ENCODE results near the gene PTBP3.
"Not testable (repeated sequence)": the region's sequence is repeated elsewhere in the genome, so short reads cannot be mapped to it uniquely, and the experiment has no call there.

The PTBP3 gene

GRCh38 chr9:112373666-112374065 is 40.2 kb upstream of the PTBP3 start:
- CTCF ChIA-PET; H3K27ac ChIP-seq (ENCODE audit: insufficient read depth in 1 of 2, low read depth in 1 of 2, low read length in 2 of 2, poor library complexity in 1 of 2, severe bottlenecking in 2 of 2); DNase-seq; H3K27me3 ChIP-seq (replicated peaks in 2 of 5; ENCODE audit: control insufficient read depth in 4 of 5, insufficient read depth in 5 of 5, low read length in 4 of 5); H3K36me3 ChIP-seq (ENCODE audit: control insufficient read depth in 4 of 4, insufficient read depth in 4 of 4, low read length in 3 of 4); POLR2A ChIA-PET; H3K4me3 ChIP-seq (ENCODE audit: control insufficient read depth in 1 of 7, extremely low read depth in 1 of 7, insufficient read depth in 4 of 7, low read depth in 2 of 7, low read length in 6 of 7): not testable (repeated sequence)
- H3K4me1 ChIP-seq (ENCODE audit: control extremely low read depth in 1 of 4, control insufficient read depth in 4 of 4, insufficient read depth in 4 of 4, low read length in 3 of 4), result peaks cover 8 to 22% (median 16%) of the 10 kb centered on the region in 4 experiments
- no CpG with 5 or more reads among the region's 2 CpGs for WGBS (ENCODE audit: insufficient coverage)
- H3K9me3 ChIP-seq (ENCODE audit: control extremely low read depth in 1 of 5, control insufficient read depth in 4 of 5, insufficient read depth in 2 of 5, low read depth in 1 of 5, low read length in 4 of 5), result peaks cover 0 to 15% (median 7%) of the 10 kb centered on the region in 5 experiments

DNA sequence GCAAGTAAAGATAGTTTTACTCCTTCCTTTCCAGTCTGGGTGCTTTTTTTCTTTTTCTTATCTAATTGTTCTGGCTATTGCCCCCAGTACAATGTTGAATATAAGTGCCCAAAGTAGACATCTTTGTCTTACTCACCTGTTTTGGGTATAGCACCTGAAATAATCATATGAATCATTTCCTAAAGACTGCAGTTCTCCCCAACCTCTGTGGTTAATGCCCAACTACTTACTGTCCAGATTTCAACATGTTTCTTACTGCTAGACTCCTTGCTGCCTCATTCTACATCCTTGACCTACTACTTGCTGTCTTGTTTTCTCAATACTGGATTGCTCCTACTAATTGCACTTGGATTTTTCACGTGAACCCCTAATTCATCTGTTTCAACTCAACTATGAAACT is 37.6 kb upstream of the PTBP3 start:
- Histone ChIP-seq H3K27ac (ENCODE audit: insufficient read depth in 1 of 2, low read depth in 1 of 2, low read length in 2 of 2, poor library complexity in 1 of 2, severe bottlenecking in 2 of 2) (no peak overlapping the region), H3K27me3 (replicated peaks in 2 of 5; ENCODE audit: control insufficient read depth in 4 of 5, insufficient read depth in 5 of 5, low read length in 4 of 5) (no peaks in the 10 kb centered on the region), H3K4me1 (ENCODE audit: control extremely low read depth in 1 of 4, control insufficient read depth in 4 of 4, insufficient read depth in 4 of 4, low read length in 3 of 4) (no peaks in the 10 kb centered on the region), H3K36me3 (ENCODE audit: control insufficient read depth in 4 of 4, insufficient read depth in 4 of 4, low read length in 3 of 4) (peaks cover 0 to 8% (median 3%) of the 10 kb centered on the region in 4 experiments), H3K4me3 (ENCODE audit: control insufficient read depth in 1 of 7, extremely low read depth in 1 of 7, insufficient read depth in 4 of 7, low read depth in 2 of 7, low read length in 6 of 7) (no peak overlapping the region), H3K9me3 (ENCODE audit: control extremely low read depth in 1 of 5, control insufficient read depth in 4 of 5, insufficient read depth in 2 of 5, low read depth in 1 of 5, low read length in 4 of 5) (peaks cover 0 to 18% (median 11%) of the 10 kb centered on the region in 5 experiments)
- ChIA-PET CTCF (interaction anchor here (0.9 to 1.4 kb wide), 2 partner anchors 9 to 283 kb away, joined by 4 to 5 read pairs; no protein-coding TSS in a partner anchor), POLR2A (no interaction called here)
- no CpG with 5 or more reads among the region's 1 CpG for WGBS (ENCODE audit: insufficient coverage)
- DNase-seq, result no peak

DNA sequence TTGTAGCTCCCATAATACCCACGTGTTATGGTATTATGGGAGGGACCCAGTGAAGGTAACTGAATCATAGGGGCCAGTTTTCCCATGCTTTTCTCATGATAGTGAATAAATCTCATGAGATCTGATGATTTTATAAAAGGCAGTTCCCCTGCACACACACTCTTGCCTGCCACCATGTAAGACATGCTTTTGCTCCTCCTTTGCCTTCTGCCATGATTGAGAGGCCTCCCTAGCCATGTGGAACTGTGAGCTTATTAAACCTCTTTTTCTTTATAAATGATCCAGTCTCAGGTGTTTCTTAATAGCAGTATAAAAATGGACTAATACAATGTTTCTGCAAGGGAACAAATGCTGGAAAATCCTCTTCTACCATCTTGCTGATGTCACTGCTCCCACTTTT is 36.4 kb upstream of the PTBP3 start:
- Histone ChIP-seq H3K9me3 (ENCODE audit: control extremely low read depth in 1 of 5, control insufficient read depth in 4 of 5, insufficient read depth in 2 of 5, low read depth in 1 of 5, low read length in 4 of 5) (peaks cover 0 to 26% (median 13%) of the 10 kb centered on the region in 5 experiments), H3K27ac (ENCODE audit: insufficient read depth in 1 of 2, low read depth in 1 of 2, low read length in 2 of 2, poor library complexity in 1 of 2, severe bottlenecking in 2 of 2) (no peak overlapping the region), H3K36me3 (ENCODE audit: control insufficient read depth in 4 of 4, insufficient read depth in 4 of 4, low read length in 3 of 4) (peaks cover 0 to 5% (median 2%) of the 10 kb centered on the region in 4 experiments), H3K4me3 (ENCODE audit: control insufficient read depth in 1 of 7, extremely low read depth in 1 of 7, insufficient read depth in 4 of 7, low read depth in 2 of 7, low read length in 6 of 7) (no peak overlapping the region), H3K4me1 (ENCODE audit: control extremely low read depth in 1 of 4, control insufficient read depth in 4 of 4, insufficient read depth in 4 of 4, low read length in 3 of 4) (no peaks in the 10 kb centered on the region), H3K27me3 (replicated peaks in 2 of 5; ENCODE audit: control insufficient read depth in 4 of 5, insufficient read depth in 5 of 5, low read length in 4 of 5) (no peaks in the 10 kb centered on the region)
- no peak for DNase-seq
- WGBS (ENCODE audit: insufficient coverage), result no CpG with 5 or more reads among the region's 1 CpG
- ChIA-PET POLR2A (no interaction called here), CTCF (interaction anchor here (0.9 to 1.3 kb wide), 4 partner anchors 8 to 282 kb away, joined by 3 to 5 read pairs (median 4); no protein-coding TSS in a partner anchor)

DNA sequence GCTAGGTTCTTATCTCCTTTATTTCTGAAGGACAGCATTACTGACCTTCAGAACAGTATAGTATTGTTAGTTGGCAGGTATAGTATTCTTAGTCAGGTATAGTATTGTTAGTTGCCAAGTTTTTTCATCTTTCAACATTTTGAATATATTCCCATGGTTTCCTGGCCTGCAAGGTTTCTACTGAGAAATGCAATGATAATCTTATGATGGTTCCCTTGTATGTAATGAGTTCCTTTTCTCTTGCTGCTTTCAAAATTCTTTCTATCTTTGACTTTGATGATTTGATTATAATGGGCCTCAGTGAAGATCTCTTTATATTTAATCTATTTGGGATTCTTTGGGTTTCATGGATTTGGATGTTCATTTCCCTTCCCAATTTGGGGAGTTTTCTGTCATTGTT is 34.0 kb upstream of the PTBP3 start:
- no peaks in the 10 kb centered on the region for H3K4me1 ChIP-seq (ENCODE audit: control extremely low read depth in 1 of 4, control insufficient read depth in 4 of 4, insufficient read depth in 4 of 4, low read length in 3 of 4)
- DNase-seq, result no peak
- H3K4me3 ChIP-seq (ENCODE audit: control insufficient read depth in 1 of 7, extremely low read depth in 1 of 7, insufficient read depth in 4 of 7, low read depth in 2 of 7, low read length in 6 of 7), result no peak overlapping the region
- H3K36me3 ChIP-seq (ENCODE audit: control insufficient read depth in 4 of 4, insufficient read depth in 4 of 4, low read length in 3 of 4), result peaks cover 0 to 3% (median 1%) of the 10 kb centered on the region in 4 experiments
- CTCF ChIA-PET, result interaction anchor here (0.7 to 1.4 kb wide), 4 partner anchors 9 to 281 kb away, joined by 3 to 4 read pairs (median 4); no protein-coding TSS in a partner anchor
- POLR2A ChIA-PET, result no interaction called here
- H3K9me3 ChIP-seq (ENCODE audit: control extremely low read depth in 1 of 5, control insufficient read depth in 4 of 5, insufficient read depth in 2 of 5, low read depth in 1 of 5, low read length in 4 of 5), result peaks cover 0 to 26% (median 13%) of the 10 kb centered on the region in 5 experiments
- H3K27ac ChIP-seq (ENCODE audit: insufficient read depth in 1 of 2, low read depth in 1 of 2, low read length in 2 of 2, poor library complexity in 1 of 2, severe bottlenecking in 2 of 2), result no peak overlapping the region
- no peaks in the 10 kb centered on the region for H3K27me3 ChIP-seq (replicated peaks in 2 of 5; ENCODE audit: control insufficient read depth in 4 of 5, insufficient read depth in 5 of 5, low read length in 4 of 5)

GRCh38 chr9:112366591-112366990 is 33.2 kb upstream of the PTBP3 start:
- 95% methylated on average over 3 of the region's 3 CpGs for WGBS (ENCODE audit: insufficient coverage)
- no peak overlapping the region for H3K4me3 ChIP-seq (ENCODE audit: control insufficient read depth in 1 of 7, extremely low read depth in 1 of 7, insufficient read depth in 4 of 7, low read depth in 2 of 7, low read length in 6 of 7)
- peaks cover 0 to 26% (median 12%) of the 10 kb centered on the region in 5 experiments for H3K9me3 ChIP-seq (ENCODE audit: control extremely low read depth in 1 of 5, control insufficient read depth in 4 of 5, insufficient read depth in 2 of 5, low read depth in 1 of 5, low read length in 4 of 5)
- H3K27me3 ChIP-seq (replicated peaks in 2 of 5; ENCODE audit: control insufficient read depth in 4 of 5, insufficient read depth in 5 of 5, low read length in 4 of 5), result no peaks in the 10 kb centered on the region
- no peak for DNase-seq
- no peaks in the 10 kb centered on the region for H3K4me1 ChIP-seq (ENCODE audit: control extremely low read depth in 1 of 4, control insufficient read depth in 4 of 4, insufficient read depth in 4 of 4, low read length in 3 of 4)
- ChIA-PET CTCF (interaction anchor here (0.6 to 1.4 kb wide), 8 partner anchors 8 to 282 kb away, joined by 3 to 4 read pairs (median 4); no protein-coding TSS in a partner anchor), POLR2A (interaction anchor here (0.7 kb wide), 1 partner anchor 90 kb away, joined by 5 read pairs; no protein-coding TSS in a partner anchor)
- H3K36me3 ChIP-seq (ENCODE audit: control insufficient read depth in 4 of 4, insufficient read depth in 4 of 4, low read length in 3 of 4), result peaks cover 0 to 3% (median 1%) of the 10 kb centered on the region in 4 experiments
- no peak overlapping the region for H3K27ac ChIP-seq (ENCODE audit: insufficient read depth in 1 of 2, low read depth in 1 of 2, low read length in 2 of 2, poor library complexity in 1 of 2, severe bottlenecking in 2 of 2)

DNA sequence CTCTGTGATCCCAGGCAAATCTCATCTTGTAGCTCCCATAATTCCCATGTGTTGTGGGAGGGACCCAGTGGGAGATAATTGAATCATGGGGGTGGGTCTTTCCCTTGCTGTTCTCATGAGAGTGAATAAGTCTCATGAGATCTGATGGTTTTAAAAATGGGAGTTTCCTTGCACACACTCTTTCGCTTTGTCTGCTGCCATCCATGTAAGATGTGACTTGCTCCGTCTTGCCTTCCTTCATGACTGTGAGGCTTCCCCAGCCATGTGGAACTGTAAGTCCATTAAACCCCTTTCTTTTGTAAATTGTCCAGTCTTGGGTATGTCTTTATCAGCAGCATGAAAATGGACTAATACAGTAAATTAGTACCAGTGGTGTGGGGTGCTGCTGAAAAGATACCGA is 31.8 kb upstream of the PTBP3 start:
- peaks cover 0 to 21% (median 12%) of the 10 kb centered on the region in 5 experiments for H3K9me3 ChIP-seq (ENCODE audit: control extremely low read depth in 1 of 5, control insufficient read depth in 4 of 5, insufficient read depth in 2 of 5, low read depth in 1 of 5, low read length in 4 of 5)
- WGBS (ENCODE audit: insufficient coverage), result 100% methylated on average over 3 of the region's 3 CpGs
- CTCF ChIA-PET; H3K36me3 ChIP-seq (ENCODE audit: control insufficient read depth in 4 of 4, insufficient read depth in 4 of 4, low read length in 3 of 4); H3K27ac ChIP-seq (ENCODE audit: insufficient read depth in 1 of 2, low read depth in 1 of 2, low read length in 2 of 2, poor library complexity in 1 of 2, severe bottlenecking in 2 of 2); H3K4me1 ChIP-seq (ENCODE audit: control extremely low read depth in 1 of 4, control insufficient read depth in 4 of 4, insufficient read depth in 4 of 4, low read length in 3 of 4); DNase-seq; POLR2A ChIA-PET; H3K4me3 ChIP-seq (ENCODE audit: control insufficient read depth in 1 of 7, extremely low read depth in 1 of 7, insufficient read depth in 4 of 7, low read depth in 2 of 7, low read length in 6 of 7); H3K27me3 ChIP-seq (replicated peaks in 2 of 5; ENCODE audit: control insufficient read depth in 4 of 5, insufficient read depth in 5 of 5, low read length in 4 of 5): not testable (repeated sequence)

DNA sequence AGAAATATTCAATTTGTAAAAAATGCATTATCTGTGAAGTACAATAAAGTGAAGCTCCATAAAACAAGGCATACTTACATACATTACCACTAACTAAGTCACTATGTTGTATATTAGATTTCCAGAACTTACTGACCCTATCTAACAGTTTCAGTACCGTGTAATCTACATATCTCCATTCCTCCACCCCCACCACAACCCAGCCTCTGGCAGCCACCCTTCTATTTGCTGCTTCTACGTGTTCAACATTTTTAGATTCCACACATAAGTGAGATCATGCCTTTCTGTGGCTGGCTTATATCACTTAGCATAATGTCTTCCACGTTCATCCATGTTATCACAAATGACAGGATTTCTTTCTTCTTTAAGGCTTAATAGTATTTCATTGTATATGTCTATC is 31.3 kb upstream of the PTBP3 start:
- no peaks in the 10 kb centered on the region for H3K4me1 ChIP-seq (ENCODE audit: control extremely low read depth in 1 of 4, control insufficient read depth in 4 of 4, insufficient read depth in 4 of 4, low read length in 3 of 4)
- H3K27me3 ChIP-seq (replicated peaks in 2 of 5; ENCODE audit: control insufficient read depth in 4 of 5, insufficient read depth in 5 of 5, low read length in 4 of 5), result no peaks in the 10 kb centered on the region
- 100% methylated on average over 1 of the region's 3 CpGs for WGBS (ENCODE audit: insufficient coverage)
- ChIA-PET CTCF (interaction anchor here (0.6 kb wide), 1 partner anchor 20 kb away, joined by 5 read pairs; no protein-coding TSS in a partner anchor), POLR2A (no interaction called here)
- peaks cover 0 to 3% (median 0%) of the 10 kb centered on the region in 4 experiments for H3K36me3 ChIP-seq (ENCODE audit: control insufficient read depth in 4 of 4, insufficient read depth in 4 of 4, low read length in 3 of 4)
- H3K9me3 ChIP-seq (ENCODE audit: control extremely low read depth in 1 of 5, control insufficient read depth in 4 of 5, insufficient read depth in 2 of 5, low read depth in 1 of 5, low read length in 4 of 5), result peaks cover 0 to 18% (median 12%) of the 10 kb centered on the region in 5 experiments
- no peak overlapping the region for H3K4me3 ChIP-seq (ENCODE audit: control insufficient read depth in 1 of 7, extremely low read depth in 1 of 7, insufficient read depth in 4 of 7, low read depth in 2 of 7, low read length in 6 of 7)
- no peak overlapping the region for H3K27ac ChIP-seq (ENCODE audit: insufficient read depth in 1 of 2, low read depth in 1 of 2, low read length in 2 of 2, poor library complexity in 1 of 2, severe bottlenecking in 2 of 2)
- no peak for DNase-seq
